K562 (cell line): Measurements from ENCODE around the gene VWA3A. TPM values are rescaled to one million over a fixed set of nuclear protein-coding genes. Genes with fewer than 3 reads are reported as not detected.

Experiments
- ARNT ChIP-seq, 2 experiments: fragments of 450-650 bp; IDR thresholded peaks; 2 replicates each; pipeline ENCODE4 v1.6.1; 2016; ENCODE audit warnings: mild to moderate bottlenecking in 1 of 2
- ATF3 ChIP-seq, 2 experiments: fragments of 450-650 bp in 1 of 2; sonication (generic) in 1 of 2; formaldehyde crosslinking in 1 of 2; IDR thresholded peaks in 1 of 2; conservative IDR thresholded peaks in 1 of 2; 2 replicates each; pipeline versions ENCODE4 v1.6.1 to v1.8.1; 2016 to 2023; ENCODE audit warnings: mild to moderate bottlenecking in 2 of 2, moderate library complexity in 2 of 2, inconsistent platforms in 1 of 2, missing genetic modification reagents in 1 of 2
- C11orf30 ChIP-seq: fragments of 450-650 bp; IDR thresholded peaks from 2 replicates; pipeline ENCODE4 v1.6.1; 2016; ENCODE audit warnings: low read depth, mild to moderate bottlenecking
- CHD1 ChIP-seq: fragments of 200-600 bp; sonication (generic); IDR thresholded peaks from one replicate; pipeline ENCODE4 v1.6.1; 2012; ENCODE audit warnings: mild to moderate bottlenecking, moderate library complexity, low read length, inconsistent platforms
- CHD4 ChIP-seq: fragments of 200-600 bp; sonication (generic); IDR thresholded peaks from 3 replicates; pipeline ENCODE4 v1.6.1; 2012; ENCODE audit warnings: low read depth, mild to moderate bottlenecking, mixed read lengths, low read length, inconsistent platforms; ENCODE audit not compliant: insufficient read depth, insufficient replicate concordance, poor library complexity, severe bottlenecking
- DMBX1 ChIP-seq: fragments of 250-450 bp; sonication (Bioruptor Pico); IDR thresholded peaks from 2 replicates; pipeline ENCODE4 v1.8.0; 2022; ENCODE audit warnings: inconsistent platforms, mild to moderate bottlenecking, moderate library complexity, borderline replicate concordance
- MITF ChIP-seq: IDR thresholded peaks from 2 replicates; pipeline ENCODE4 v1.6.1; 2014; ENCODE audit warnings: antibody characterized with exemption
- RAD51 ChIP-seq: fragments of 450-650 bp; IDR thresholded peaks from 2 replicates; pipeline ENCODE4 v1.7.1; 2016; ENCODE audit warnings: low read depth, mild to moderate bottlenecking, borderline replicate concordance
- SRSF7 ChIP-seq: fragments of 200-400 bp; formaldehyde crosslinking; optimal IDR thresholded peaks from 2 replicates; pipeline ENCODE3; 2017; ENCODE audit warnings: mild to moderate bottlenecking, low read depth, low read length
- YY1 ChIP-seq, 3 experiments: IDR thresholded peaks; 2 replicates each; pipeline ENCODE4 v1.6.1; 2011; ENCODE audit warnings: low read length in 2 of 3, mild to moderate bottlenecking in 2 of 3, moderate library complexity in 2 of 3, borderline replicate concordance in 1 of 3, control low read depth in 1 of 3, low read depth in 1 of 3; ENCODE audit not compliant: insufficient read depth in 3 of 3, insufficient replicate concordance in 2 of 3, control insufficient read depth in 1 of 3, insufficient read length in 1 of 3; ENCODE audit errors: extremely low read depth in 1 of 3
- ZMIZ1 ChIP-seq, 2 experiments: fragments of 150-350 bp in 1 of 2; IDR thresholded peaks; 2 replicates each; pipeline ENCODE4 v1.6.1; 2012 to 2016; ENCODE audit warnings: low read depth in 2 of 2, low read length in 2 of 2, mild to moderate bottlenecking in 1 of 2, moderate library complexity in 1 of 2
- ZNF551 ChIP-seq: fragments of 250-450 bp; sonication (Bioruptor Pico); IDR thresholded peaks from 2 replicates; pipeline ENCODE4 v1.5.0; 2021; ENCODE audit warnings: mild to moderate bottlenecking, moderate library complexity
- ZNF589 ChIP-seq: fragments of 200-800 bp; sonication (Bioruptor generic); IDR thresholded peaks from 2 replicates; pipeline ENCODE4 v1.6.1; 2016; ENCODE audit warnings: low read depth, missing genetic modification characterization, missing compliant biosample characterization
- ZZZ3 ChIP-seq: fragments of 450-650 bp; IDR thresholded peaks from 2 replicates; pipeline ENCODE4 v1.6.1; 2016; ENCODE audit warnings: antibody characterized with exemption, mild to moderate bottlenecking, moderate library complexity
- polyA plus RNA-seq, 8 experiments: library from polyadenylated mRNA; depleted of rRNA in 4 of 8; stranded (reverse) in 5 of 8; unstranded in 3 of 8; fragments of >200 nt; fragmentation: Nextera tagmentation in 2 of 8; fragmentation: Illumina TruSeq in 1 of 8; extraction: Ambion mirVana in 2 of 8; extraction: Trizol in 1 of 8; gene quantifications; 2 replicates each; pipeline versions ENCODE4 v1.2.1 to v1.2.3, GENCODE V29; 2011 to 2014; ENCODE audit warnings: inconsistent platforms in 1 of 8, missing spikeins in 1 of 8
- total RNA-seq, 7 experiments: library from RNA; depleted of rRNA in 6 of 7; stranded (reverse); fragments of >200 nt in 6 of 7; fragmentation: Illumina TruSeq in 2 of 7; extraction: Trizol in 2 of 7; gene quantifications; 2 replicates each; pipeline versions ENCODE4 v1.2.1 to v1.2.3, GENCODE V29; 2011 to 2021; ENCODE audit warnings: low replicate concordance in 1 of 7
- TF ChIP-seq, protein P1 (sequence below): fragments of 450-650 bp; formaldehyde crosslinking; IDR thresholded peaks from 2 replicates; pipeline ENCODE4 v1.4.0; 2020; ENCODE audit warnings: mild to moderate bottlenecking, moderate library complexity
- TF ChIP-seq, protein P2 (sequence below): fragments of 450-650 bp; IDR thresholded peaks from 2 replicates; pipeline ENCODE4 v1.6.1; 2016

Gene VWA3A
- total and polyA plus RNA-seq, 9 of the 15 experiments (the other 6 are each of a cell fraction or from before 2014, with no cell fraction given) = not detected

- TF ChIP-seq, protein P1, sequence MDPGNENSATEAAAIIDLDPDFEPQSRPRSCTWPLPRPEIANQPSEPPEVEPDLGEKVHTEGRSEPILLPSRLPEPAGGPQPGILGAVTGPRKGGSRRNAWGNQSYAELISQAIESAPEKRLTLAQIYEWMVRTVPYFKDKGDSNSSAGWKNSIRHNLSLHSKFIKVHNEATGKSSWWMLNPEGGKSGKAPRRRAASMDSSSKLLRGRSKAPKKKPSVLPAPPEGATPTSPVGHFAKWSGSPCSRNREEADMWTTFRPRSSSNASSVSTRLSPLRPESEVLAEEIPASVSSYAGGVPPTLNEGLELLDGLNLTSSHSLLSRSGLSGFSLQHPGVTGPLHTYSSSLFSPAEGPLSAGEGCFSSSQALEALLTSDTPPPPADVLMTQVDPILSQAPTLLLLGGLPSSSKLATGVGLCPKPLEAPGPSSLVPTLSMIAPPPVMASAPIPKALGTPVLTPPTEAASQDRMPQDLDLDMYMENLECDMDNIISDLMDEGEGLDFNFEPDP (CRISPR knock-in tag) = no peak
- TF ChIP-seq ZMIZ1 (IDR thresholded peaks at IDR 0.05; ENCODE audit: low read depth in 2 of 2, low read length in 2 of 2) = no peak
- no peak for TF ChIP-seq C11orf30
- TF ChIP-seq RAD51 = no peak
- TF ChIP-seq ARNT (IDR thresholded peaks at IDR 0.05) = 0 out of 4 replicates have a peak, but pooled peaks of 1 of the 2 experiments have one; percentile 25
- no peak for TF ChIP-seq ZZZ3
- TF ChIP-seq ATF3 (IDR thresholded peaks at IDR 0.05) = peak; percentile 14; the same call in 1 of the 2 replicates
- no peak for TF ChIP-seq ATF3 (CRISPR knock-in tag; conservative IDR thresholded peaks at IDR 0.05)
- no peak for TF ChIP-seq YY1 (IDR thresholded peaks at IDR 0.05; ENCODE audit: borderline replicate concordance in 1 of 3, control insufficient read depth in 1 of 3, extremely low read depth in 1 of 3, insufficient read depth in 3 of 3, insufficient read length in 1 of 3, insufficient replicate concordance in 2 of 3, low read depth in 1 of 3, low read length in 2 of 3)
- TF ChIP-seq CHD4 = no peak
- no peak for TF ChIP-seq DMBX1 (CRISPR knock-in tag)
- TF ChIP-seq CHD1 = no peak
- TF ChIP-seq SRSF7 = no peak
- TF ChIP-seq ZNF551 (CRISPR knock-in tag) = no peak
- no peak for TF ChIP-seq MITF
- TF ChIP-seq, protein P2, sequence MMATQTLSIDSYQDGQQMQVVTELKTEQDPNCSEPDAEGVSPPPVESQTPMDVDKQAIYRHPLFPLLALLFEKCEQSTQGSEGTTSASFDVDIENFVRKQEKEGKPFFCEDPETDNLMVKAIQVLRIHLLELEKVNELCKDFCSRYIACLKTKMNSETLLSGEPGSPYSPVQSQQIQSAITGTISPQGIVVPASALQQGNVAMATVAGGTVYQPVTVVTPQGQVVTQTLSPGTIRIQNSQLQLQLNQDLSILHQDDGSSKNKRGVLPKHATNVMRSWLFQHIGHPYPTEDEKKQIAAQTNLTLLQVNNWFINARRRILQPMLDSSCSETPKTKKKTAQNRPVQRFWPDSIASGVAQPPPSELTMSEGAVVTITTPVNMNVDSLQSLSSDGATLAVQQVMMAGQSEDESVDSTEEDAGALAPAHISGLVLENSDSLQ = peak; percentile 49
- no peak for TF ChIP-seq ZNF589 (CRISPR knock-in tag)
These were observed 6.3 kb downstream of the VWA3A start (continued) for GRCh38 chr16:22098405-22099255.
